GM19452 (cell line): ENCODE data around the gene CDK2AP2.

Experiments used
- ATAC-seq: cut with Tn5 transposase; IDR thresholded peaks from one replicate; pipeline ENCODE4 v1.9.1; 2021; ENCODE audit not compliant: unreplicated experiment

CDK2AP2 gene

DNA sequence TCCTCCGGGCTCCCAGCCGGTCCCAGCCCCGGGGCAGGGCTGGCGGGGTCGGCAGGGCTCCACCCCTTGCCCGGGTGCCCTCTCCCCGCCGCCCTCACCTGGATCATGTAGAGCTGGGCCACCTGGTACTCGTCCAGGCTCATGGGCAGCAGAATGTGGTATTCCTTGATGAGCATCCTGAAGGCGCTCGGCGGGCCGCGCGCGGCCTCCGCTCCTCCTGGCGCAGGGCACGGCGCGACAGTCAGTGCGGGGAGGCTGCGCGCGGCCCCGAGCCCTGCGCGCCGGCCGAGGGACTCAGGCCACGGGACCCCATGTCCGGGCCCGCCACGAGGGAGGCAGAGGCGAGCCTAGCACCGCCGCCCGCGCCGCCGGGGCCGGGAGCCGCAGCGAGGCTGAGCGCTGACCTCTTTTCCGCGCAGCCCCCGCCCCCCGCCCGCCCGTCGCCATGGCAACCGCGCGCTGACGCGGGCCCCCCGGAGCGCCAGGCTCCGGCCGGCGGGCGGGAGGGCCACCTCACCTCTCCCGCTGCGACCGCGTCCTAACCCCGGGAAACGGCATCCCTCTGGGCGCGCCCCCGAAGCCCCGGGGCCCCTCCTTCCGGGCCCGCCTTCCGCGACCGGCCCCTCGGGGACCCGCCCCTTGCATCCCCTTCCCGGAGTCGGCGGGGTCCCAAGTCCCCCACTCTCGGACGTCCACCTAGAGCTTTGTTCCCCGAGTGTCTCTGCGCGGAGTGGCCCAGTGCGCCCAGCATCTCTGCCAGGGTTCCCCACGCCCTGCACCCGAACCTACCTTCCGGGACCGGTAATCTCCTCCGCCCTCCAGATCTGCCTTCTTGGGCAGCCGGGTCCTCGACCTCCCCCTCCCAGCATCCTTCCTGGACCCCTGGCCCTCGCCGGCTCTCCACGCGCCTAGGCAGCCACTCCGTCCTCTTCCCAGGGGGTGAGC lies 3.7 kb downstream of the CDK2AP2 start:
- ATAC-seq, result no peak

DNA sequence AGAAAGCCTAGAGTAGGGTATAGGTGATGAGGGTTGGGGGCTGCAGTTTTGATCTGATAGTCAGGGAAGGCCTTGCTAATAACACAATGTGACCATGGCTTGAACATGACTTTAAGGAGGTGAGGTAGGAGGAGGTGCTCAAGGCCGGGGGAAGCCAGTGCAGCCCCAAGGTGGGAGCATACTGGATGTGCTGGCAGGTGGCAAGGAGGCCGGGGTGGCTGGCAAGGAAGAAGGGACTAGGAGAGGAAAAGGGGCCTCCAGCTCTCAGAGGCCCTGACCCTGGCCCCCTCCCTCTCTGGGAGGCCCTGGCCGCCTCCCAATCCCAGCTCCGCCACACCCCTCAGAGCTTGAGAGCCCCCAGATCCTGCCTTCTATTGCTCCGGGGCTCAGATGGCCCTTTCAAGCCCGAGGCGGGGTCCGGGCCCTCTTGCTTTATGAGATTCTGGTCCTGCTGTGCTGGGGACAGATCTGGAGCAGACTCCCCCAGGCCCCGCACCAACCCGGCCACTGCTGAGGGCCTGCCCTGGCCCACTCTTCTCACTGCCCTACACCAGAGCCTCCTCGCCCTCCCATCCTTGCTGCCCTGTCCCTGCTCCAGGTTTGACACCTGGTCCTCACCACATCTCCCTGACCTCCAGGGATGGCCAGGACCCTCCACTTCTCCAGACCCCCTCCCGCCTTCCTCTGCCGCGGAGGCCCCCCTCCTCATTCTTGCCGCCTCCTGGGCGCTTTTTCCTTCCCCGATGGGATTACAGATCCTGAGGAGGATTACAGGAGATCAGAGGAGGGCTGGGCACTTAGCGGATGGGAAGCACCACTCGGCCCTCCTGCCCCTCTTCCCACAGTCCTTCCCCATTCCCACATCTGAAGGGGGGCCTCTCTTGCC lies 4.6 kb downstream of the CDK2AP2 start:
- ATAC-seq, result no peak

DNA sequence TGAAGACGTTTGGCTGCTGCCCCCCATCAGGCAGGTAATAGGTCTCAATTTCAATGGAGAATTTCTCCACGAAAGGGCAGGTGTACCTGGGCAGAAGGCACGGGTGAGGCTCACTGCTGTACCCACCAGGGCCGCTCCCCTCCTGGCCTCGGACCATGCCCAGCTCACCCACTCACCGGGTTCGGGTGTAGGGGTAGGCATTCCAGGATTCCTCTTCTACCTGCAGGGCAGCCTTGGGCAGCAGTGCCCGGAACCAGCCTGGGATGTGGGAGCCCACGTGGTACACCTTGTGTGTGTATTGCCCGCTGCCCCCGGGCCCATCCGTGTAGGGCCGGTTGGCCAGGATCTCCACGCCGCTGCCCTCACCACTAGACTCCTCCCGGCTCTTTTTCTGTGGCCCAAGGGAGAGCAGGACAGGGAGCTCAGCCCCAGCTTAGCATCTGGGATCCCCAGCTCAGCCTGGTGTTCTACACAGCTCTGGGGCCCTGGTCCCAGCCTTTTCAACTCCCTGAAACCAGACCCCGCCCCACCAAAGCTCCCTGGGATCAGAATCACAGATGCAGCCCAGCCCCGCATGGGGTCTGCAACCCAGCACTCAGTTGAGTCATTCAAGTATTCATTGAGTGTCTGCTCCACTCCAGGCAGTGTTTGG lies 5.5 kb downstream of the CDK2AP2 start:
- no peak for ATAC-seq

DNA sequence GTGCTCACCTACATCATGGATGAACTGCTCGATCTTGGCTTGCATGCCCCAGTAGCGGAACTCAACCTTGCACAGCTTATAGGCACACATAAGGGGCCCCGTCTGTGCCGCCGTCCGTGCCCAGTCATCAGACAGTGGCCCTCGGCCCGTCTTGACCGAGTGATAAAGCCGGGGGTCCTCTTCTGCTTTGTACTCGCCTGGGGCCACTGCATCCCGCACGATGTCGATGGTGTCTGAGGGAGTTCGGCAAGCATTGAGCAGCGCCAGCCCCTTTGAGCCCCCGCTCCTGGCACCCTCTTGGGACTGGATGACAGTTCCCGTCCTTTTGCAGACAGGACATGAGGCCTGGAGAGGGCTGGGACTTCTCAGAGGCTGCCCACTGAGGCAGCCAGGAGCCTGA lies 6.1 kb downstream of the CDK2AP2 start:
- no peak for ATAC-seq

DNA sequence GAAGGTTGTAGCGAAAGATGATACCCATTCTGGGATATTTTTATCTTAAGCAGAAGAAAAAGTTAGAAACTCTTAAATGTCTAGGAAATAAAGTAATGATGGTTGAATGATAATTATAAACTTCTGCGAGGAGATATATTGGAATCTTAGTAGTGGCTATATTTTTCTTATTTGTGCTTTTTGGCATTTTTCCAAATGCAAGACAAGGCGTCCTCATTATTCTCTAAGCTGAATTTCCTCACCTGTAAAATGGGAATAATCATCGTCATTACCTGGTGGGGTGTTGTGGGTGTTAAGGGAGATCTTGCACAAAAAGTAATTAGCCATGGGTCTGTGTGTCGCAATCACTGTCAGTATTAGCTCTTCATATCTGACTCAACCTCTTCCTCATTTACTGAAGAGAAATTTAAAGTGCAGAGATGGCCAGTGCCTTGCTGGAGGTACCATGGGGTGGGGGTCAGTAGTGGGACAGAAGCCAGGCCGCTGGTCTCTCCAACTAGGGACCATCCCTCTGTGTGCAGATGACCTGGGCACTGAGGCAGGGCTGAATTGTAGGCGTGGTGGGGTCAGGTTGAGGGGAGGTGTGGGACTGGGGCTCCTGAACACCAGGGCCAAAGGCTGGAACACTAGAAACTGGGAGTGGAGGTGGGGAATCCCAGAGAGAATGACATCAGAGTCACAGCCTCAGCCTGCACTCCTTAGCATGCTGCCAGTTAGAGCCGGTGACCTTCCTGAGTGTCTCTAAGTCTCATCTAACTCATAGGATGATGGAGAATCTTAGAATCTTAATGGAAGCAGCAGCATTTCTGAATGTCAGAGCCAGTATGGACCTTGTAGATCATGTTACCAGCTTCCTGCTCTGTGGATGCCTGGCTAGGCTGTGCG lies 6.9 kb downstream of the CDK2AP2 start:
- no peak for ATAC-seq

DNA sequence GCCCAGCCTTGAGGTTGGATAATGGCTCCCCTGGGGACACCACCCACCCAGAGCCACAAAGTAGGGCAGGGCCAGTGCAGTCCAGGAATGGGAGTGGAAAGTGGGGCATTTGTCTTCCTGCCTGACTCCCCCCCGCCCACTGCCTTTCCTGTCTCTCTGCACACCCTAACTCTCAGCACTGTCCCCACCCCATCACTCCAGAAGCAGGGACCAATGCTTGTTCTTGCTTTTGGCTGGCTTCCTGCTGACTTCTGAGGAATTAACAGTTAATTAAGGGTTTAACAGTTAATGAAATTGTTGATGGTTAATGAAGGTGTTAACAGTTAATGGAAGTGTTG lies 7.5 kb downstream of the CDK2AP2 start:
- no peak for ATAC-seq

DNA sequence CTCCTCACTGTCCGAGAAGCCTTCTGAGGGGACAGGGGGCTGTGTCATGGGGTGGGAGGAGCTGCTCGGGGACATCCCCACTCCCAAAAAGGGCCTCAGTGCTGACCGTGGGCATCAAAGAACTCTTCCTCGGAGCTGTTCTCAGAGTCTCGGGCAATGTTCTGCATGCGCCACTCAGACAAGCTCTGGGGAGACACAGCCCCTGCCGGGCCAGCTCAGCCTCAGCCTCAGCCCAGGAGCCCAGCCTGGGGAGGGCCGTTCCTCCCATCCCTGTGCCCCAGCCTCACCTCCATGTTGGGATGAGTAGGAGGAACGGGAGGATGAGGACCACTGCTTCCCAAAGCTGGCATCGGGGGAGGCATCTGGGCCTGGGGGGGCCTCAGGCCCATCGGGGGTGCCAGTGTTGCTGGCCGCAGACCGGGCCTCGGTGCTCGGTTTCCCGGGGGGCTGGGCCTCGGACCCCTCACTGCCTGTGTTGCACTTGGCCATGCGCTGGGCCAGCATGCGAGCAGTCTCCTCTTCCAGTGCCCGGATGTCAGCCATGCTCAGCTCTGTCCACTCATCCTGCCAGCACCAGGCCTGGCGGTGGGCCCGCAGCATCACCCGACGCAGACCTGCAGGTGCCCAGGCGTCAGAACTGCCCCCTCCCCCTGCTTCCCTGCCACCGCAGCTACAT lies 8.0 kb downstream of the CDK2AP2 start:
- ATAC-seq, result no peak

DNA sequence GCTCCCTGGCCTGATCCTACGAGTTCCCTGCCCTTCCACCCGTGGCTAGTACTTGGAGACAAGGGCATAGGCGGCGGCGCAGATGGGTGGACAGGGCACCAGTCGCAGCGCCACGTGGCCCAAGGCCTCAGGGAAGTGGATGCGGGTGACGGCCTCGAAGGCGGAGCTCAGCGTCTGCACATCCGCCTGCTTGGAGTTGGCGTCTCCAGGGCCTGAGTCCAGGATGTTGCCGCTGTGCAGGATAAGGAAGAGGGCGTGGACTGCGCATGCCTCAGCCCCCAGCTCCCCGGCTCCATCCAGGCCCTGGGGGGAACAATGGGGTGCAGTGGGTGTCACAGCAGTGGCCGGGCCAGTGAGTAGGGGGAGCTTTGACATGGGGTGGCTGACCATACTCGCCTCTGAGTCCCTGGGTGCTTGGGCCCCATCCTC lies 9.4 kb downstream of the CDK2AP2 start:
- no peak for ATAC-seq

DNA sequence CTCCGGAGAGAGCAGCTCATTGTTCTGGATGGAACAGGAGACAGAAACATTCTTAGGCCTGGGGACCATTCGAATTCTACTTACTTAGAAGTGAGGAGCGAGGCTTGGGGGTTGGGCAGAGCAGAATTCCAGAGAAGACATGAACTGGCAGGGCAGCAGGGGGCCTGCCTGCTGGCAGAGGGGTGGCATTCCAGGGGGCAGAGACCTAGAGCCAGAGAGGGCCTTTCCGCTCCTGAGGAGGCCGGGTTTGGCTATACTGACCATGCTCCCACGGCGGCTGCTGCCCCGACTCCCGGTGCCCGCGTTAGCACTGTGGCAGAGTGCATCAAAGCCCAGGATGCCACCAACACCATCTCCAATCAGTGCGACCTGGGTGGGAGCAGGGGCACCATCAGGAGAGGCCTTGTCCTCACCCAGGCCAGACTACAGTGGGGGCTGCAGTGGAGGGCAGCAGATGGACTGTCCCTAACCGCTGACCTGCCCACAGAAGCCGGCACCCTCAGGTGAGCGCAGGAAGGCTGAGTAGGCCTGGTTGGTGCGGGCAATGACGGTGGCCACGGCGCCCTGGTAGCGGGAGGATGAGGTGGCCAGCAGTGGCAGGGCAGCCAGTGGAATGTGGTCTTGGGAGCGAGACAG lies 10.2 kb downstream of the CDK2AP2 start:
- ATAC-seq, result no peak

DNA sequence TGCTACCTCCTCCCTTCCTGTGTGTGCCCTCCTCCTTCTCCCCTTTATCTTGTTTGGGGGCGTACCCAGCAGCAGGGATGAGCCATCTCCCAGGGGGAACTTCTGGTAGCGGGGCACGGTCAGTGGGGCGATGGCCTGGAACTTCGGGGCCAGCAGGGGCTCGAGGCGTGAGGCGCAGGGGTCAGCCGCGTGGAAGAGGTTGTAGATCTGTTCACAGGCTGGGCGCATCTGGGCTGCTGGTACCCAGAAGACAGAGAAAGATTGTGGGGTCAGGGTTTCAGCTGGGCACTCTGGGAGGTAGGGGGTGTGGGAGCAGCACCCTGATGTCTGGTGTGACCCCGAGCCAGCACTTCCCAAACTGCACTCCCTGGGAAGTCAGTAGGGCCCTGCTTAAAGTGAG lies 11.8 kb downstream of the CDK2AP2 start:
- ATAC-seq, result no peak

DNA sequence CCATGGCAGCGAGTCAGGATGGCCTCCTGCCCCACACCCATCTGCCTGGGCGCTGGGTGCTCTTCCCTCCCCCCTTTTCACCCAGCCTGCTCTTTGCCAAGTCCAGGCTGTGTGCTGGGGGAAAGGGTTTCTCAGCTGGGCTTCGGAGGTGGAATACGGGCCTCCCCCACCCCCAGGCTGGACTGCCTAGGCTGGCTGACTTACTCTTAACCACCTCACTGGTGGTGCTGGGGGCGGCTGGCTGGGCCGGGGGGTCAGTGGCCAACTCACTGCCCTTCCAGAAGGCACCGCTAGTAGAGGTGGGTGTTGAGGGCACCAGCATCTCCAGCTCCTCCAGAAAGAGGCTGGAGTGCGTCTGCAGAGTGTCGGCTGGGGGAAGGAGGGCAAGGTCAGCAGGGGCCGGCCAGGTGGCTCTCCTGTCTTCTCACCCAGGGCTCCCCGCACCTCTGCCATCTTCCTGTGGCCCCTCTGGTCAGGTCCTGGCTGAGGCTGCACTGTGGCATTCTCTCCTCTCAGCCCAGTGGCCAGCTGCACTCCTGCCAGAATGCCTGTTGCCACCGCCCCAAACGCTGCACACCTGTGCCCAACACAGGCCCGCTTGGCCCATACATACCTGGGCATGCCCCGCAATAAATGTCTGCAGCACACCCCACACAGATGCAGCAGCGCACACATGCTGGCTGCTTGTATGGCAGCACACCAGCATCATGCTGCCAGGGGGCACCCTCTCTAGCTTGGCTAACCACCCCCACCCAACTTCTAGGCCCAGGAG lies 12.5 kb downstream of the CDK2AP2 start:
- ATAC-seq, result no peak

DNA sequence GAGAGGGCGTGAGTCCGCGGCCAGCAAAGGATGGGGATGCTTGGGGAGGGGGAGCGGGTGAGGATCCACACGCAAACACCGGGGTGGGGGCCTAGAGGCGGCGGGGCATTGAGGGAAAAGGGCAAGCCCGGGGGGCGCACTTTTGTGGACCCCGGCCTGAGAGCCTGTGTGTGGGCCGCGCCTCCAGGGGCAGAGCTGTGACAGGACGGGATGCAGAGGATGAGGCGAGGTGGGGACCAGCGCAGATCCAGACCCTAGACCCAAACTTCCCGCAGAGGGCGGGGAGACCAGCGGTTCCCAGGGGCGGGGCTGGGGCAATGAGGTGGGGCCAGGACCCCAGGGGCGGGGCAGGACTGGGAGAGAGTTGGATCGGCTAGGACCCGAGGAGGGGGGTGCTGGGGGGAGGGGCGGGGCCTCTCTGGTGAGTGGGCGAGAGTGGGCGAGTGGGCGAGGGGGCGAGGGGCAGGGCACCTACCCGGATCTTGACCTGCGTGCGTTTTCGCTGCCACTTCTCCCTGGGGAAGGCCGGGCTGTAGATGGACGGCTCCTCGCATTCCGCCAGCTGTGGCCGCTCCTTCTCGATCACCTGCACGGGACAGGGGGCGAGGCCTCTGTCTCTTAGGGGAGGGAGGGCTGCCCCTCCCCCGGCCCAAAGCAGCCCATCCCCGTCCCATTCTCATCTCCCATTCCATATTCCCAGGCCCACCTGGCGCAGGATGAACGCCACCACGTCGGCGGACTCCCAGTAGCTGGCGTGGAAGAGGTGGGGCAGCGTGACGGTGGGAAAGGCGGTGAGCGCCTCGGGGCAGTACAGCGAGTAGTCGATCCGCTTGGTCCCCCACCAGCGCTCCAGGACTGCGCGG lies 13.4 kb downstream of the CDK2AP2 start:
- ATAC-seq, result no peak

DNA sequence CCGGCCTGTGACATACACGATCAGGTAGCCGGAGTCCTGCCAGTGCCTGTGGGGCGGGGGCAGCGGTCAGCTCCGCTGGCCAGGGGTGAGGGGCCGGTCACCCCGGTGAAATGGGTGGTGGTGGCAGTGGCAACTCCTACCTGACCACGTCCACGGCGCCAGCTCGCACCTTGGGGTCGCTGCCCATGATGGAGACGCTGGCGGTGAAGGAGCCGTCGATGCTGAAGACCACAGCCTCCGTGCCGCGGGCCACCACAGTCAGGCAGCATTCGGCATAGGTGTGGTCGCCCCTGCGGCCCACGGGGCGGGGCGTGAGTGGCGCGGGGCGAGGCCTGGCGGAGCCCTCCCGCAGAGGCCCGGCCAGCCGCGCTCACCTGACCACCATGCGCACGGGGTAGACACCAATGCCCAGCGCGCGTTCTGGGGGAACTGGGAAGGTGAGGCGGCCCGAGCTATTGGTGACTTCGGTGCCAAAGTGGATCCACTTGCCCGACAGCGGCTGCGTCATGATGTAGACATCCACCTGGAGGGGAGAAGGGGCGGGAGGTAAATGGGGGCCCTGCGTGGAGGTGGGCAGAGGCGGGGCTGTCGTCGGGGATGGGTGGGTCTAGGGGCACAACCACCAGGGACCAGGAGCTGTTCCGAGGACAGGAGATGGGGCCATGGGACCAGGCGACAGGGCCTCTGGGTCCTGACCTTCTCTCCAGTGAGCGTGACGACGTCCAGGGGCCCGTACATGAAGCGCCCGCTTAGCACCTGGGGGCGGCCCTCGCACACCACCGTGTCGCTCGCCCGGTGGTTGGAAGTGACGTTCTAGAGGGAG lies 14.2 kb downstream of the CDK2AP2 start:
- ATAC-seq, result no peak

DNA sequence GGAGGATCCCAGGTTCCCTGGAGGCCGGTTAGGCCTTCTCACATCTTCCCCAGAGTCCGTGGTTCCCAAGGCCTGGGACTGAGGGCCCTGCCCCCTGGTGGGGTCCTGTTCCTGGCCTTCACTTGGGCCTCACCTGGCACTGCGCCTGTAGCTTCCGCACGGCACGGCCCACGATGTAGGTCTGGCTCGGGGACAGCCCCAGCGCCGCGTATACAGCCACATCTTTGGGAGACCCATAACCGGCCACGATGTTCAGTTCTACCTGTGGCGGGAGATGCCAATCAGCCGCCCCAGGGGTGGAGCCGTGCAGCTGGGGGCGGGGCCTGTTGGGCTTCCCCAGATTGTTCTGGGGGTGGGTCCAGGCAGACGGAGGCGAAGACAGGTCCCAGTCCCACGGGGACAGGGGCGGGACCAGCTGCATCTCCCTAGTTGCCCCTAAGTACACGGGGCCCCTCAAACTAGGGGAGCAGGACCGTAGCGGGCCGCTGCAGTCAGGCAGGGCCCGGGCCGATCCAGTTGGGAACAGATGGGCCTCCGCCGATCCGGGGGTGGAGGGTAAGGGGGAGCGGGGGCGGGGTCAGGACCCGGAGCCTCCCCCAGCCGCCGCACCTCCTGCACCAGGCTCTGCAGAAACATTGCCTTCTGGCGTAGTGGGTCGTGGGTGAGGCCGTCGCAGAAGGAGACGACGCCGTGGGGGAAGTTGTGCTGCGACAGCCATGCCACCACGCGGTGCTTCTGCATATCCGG lies 15.0 kb downstream of the CDK2AP2 start:
- ATAC-seq, result no peak

DNA sequence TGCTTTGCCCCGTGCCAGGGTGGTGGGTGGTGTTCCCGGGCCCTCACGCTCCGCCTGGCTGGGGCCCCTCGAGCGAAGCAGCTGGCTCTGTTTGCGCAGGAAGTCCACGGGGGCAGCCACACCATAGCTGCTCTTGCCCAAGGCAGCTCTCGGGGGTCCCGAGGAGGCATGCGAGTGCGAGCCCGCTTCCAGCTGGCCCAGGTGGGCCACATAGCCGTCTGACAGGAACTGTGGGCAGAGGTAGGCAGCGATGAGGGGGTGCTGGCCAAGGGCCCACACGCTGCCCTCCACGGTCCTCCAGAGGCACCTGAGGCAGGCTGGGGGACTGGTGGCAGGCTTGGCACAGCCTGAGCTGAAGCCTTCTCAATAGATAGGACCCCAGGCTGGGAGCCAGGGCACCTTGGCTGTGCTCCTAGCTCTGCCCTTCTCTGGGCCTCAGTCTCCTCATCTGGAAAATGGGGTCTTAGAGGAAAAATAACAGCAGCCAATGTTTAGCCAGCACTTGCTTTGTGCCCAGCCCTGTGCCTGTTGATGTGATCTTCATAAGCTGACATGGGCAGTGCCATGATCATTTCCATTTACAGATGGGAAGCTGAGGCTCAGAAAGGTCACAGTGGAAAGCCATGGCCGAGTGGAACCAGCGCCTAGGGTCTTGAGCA lies 15.8 kb downstream of the CDK2AP2 start:
- no peak for ATAC-seq
